Transverse colon (tissue), 4 donors: Measurements from ENCODE around the gene SYNGR2. TPM values are rescaled to one million over a fixed set of nuclear protein-coding genes. Genes with fewer than 3 reads are reported as not detected.

Experiments
- DNase-seq: peaks from one replicate; pipeline ENCODE4 v3.0.0-alpha.2; 2019
- H3K27ac ChIP-seq, 4 donors: fragments of 200-600 bp; sonication (generic); 2 replicates each; pipeline ENCODE4 v1.5.1; 2016 to 2018; ENCODE audit warnings: inconsistent platforms in 4 of 4
- H3K27me3 ChIP-seq: fragments of 200-600 bp; sonication (generic); 2 replicates; pipeline ENCODE4 v1.5.1; 2017; ENCODE audit warnings: inconsistent platforms
- H3K36me3 ChIP-seq, 4 donors: fragments of 200-600 bp; sonication (generic); 2 replicates each; pipeline ENCODE4 v1.5.1; 2017 to 2019; ENCODE audit warnings: inconsistent platforms in 4 of 4
- H3K4me1 ChIP-seq, 4 donors: fragments of 200-600 bp; sonication (generic); 2 replicates each; pipeline ENCODE4 v1.5.1; 2017 to 2020; ENCODE audit warnings: inconsistent platforms in 4 of 4
- H3K4me3 ChIP-seq, 4 donors: fragments of 200-600 bp; sonication (generic); 1 replicate in 1 of 4; 2 replicates in 3 of 4; pipeline versions ENCODE4 v1.5.1 to v1.6.1; 2017 to 2019; ENCODE audit warnings: inconsistent platforms in 4 of 4
- H3K9me3 ChIP-seq, 2 donors: fragments of 200-600 bp; sonication (generic); 2 replicates each; pipeline ENCODE4 v1.5.1; 2017 to 2019; ENCODE audit warnings: inconsistent platforms in 2 of 2
- CTCF ChIP-seq, 5 experiments: fragments of 200-600 bp in 3 of 5; fragments of 450-650 bp in 2 of 5; sonication (generic) in 3 of 5; IDR thresholded peaks; 1 replicate in 2 of 5; 2 replicates in 3 of 5; pipeline ENCODE4 v1.5.1; 2016 to 2017; ENCODE audit warnings: antibody characterized with exemption in 5 of 5, inconsistent platforms in 3 of 5, mild to moderate bottlenecking in 2 of 5, moderate library complexity in 1 of 5
- EP300 ChIP-seq: sonication (generic); formaldehyde crosslinking; IDR thresholded peaks from one replicate; pipeline ENCODE4 v1.6.1; 2017; ENCODE audit warnings: antibody characterized with exemption, low read depth
- POLR2A ChIP-seq: fragments of 450-650 bp; IDR thresholded peaks from one replicate; pipeline ENCODE4 v1.6.1; 2016; ENCODE audit warnings: antibody characterized with exemption, mild to moderate bottlenecking, moderate library complexity
- POLR2AphosphoS5 ChIP-seq, 3 donors: sonication (generic); formaldehyde crosslinking; IDR thresholded peaks; one replicate each; pipeline ENCODE4 v1.6.1; 2016; ENCODE audit warnings: antibody characterized with exemption in 3 of 3
- WGBS, 2 donors: methylation state at CpG; one replicate each; pipeline ENCODE4 v1.1.5; 2018; ENCODE audit warnings: low coverage in 1 of 2; 5-methylcytosine and 5-hydroxymethylcytosine counted together
- in situ Hi-C, 4 donors: fragments of 200-750 bp; cut with MboI; loops; one replicate each; pipeline versions ENCODE4 v1.15.0 to v1.15.1; 2017; ENCODE audit warnings: low sequenced_read_pairs in 3 of 4, low pct_ligation_motif_present in 1 of 4, low pct_unique_long_range_greater_than_20kb in 1 of 4
- intact Hi-C: fragments of 100-400 bp; cut with DNase I; formaldehyde crosslinking; loops from one replicate; pipeline ENCODE4 v1.15.1; 2023; ENCODE audit warnings: low total_unique reads
- total RNA-seq, 4 donors: library from RNA; depleted of rRNA; stranded (reverse); fragments of >200 nt; gene quantifications; one replicate each; pipeline ENCODE4 v1.1.0, GENCODE V29; 2016

Gene SYNGR2
- total RNA-seq, 4 donors from 2014 or later = 102 to 121 (median 106) TPM

- peak; percentile 98 for DNase-seq
- no peaks in the 10 kb centered on the region for H3K9me3 ChIP-seq
- in situ Hi-C loops = no loop called here
- TF ChIP-seq POLR2A (peak; percentile 70), CTCF (IDR thresholded peaks at IDR 0.05) (no peak), EP300 (no peak), POLR2AphosphoS5 (IDR thresholded peaks at IDR 0.05) (peak; percentile 37 to 73 (median 64))
- H3K4me1 ChIP-seq = peaks cover 17 to 57% (median 41%) of the 10 kb centered on the region in 4 donors
- peak overlapping the region; percentile 51 to 79 (median 66) for H3K27ac ChIP-seq
- 27% methylated on average over 51 of the region's 58 CpGs; no CpG with 5 or more reads in 1 of the 2 donors for WGBS, 2 donors
- no peaks in the 10 kb centered on the region for H3K36me3 ChIP-seq
- H3K27me3 ChIP-seq = no peaks in the 10 kb centered on the region
- intact Hi-C loops = no loop called here
- peak overlapping the region in 1 of 4 donors; percentile 24 for H3K4me3 ChIP-seq
Observed at GRCh38 chr17:78140169-78141051, 28.0 kb upstream of the SYNGR2 start.

DNA sequence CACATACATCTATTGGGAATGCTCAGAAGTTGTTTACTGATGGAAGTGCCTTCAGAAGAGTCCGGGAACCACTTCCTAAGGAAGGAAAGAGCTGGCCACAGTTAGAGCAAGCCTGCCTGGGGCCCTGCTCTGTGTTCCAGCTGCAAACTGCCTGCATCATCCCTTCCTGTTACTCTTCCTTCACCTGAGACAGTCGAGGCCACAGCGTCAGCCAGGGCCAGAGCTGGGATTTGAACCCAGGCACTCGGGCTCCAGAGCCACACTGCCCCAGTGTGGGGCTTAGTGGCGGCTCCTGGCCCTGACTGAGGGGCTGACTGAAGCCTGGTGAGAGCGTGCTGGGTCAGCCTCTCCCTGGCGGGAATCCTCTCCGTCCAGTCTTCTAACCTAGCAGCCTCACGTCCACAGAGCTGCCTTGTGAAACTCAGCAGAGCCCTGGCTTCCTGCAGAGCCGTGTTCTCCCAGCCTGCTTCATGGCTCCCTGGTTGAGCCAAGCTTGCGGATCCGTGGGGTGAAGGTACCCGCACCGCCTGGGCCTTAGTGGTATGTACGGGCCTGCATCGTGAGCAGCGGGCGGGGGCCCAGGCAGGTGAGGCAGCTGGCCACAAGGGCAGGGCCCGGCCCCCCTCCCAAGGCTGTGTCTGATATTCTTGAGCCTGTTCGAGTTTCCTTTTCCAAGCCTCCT, 26.8 kb upstream of the SYNGR2 start:
- intact Hi-C loops = no loop called here
- Histone ChIP-seq H3K36me3 (no peaks in the 10 kb centered on the region), H3K27me3 (no peaks in the 10 kb centered on the region), H3K4me1 (peaks cover 22 to 68% (median 50%) of the 10 kb centered on the region in 4 donors), H3K27ac (peak overlapping the region in 3 of 4 donors; percentile 43 to 76 (median 52)), H3K4me3 (no peak overlapping the region), H3K9me3 (no peaks in the 10 kb centered on the region)
- in situ Hi-C loops = no loop called here
- peak; percentile 11 for DNase-seq
- TF ChIP-seq CTCF (IDR thresholded peaks at IDR 0.05) (no peak), POLR2AphosphoS5 (IDR thresholded peaks at IDR 0.05) (no peak), POLR2A (peak; percentile 19), EP300 (no peak)
- 75% methylated on average over 18 of the region's 20 CpGs; no CpG with 5 or more reads in 1 of the 2 donors for WGBS, 2 donors

- no peaks in the 10 kb centered on the region for H3K27me3 ChIP-seq
- no peak overlapping the region for H3K4me3 ChIP-seq
- no peak for TF ChIP-seq CTCF (IDR thresholded peaks at IDR 0.05)
- TF ChIP-seq POLR2AphosphoS5 (IDR thresholded peaks at IDR 0.05) = peak in 2 of 3 donors; percentile 15 to 20
- WGBS, 2 donors = 66% methylated on average over 16 of the region's 16 CpGs; no CpG with 5 or more reads in 1 of the 2 donors
- H3K9me3 ChIP-seq = no peaks in the 10 kb centered on the region
- peak overlapping the region in 3 of 4 donors; percentile 43 to 76 (median 52) for H3K27ac ChIP-seq
- H3K4me1 ChIP-seq = peaks cover 22 to 73% (median 52%) of the 10 kb centered on the region in 4 donors
- H3K36me3 ChIP-seq = no peaks in the 10 kb centered on the region
- DNase-seq = peak; percentile 78
- in situ Hi-C loops = no loop called here
- intact Hi-C loops = no loop called here
Observed at GRCh38 chr17:78142119-78142861, 26.1 kb upstream of the SYNGR2 start.
